Right lobe of liver (tissue), 4 donors: ENCODE results near the gene SLC10A1.

ENCODE experiments used
- CTCF ChIP-seq, 4 donors: fragments of 200-600 bp in 3 of 4; fragments of 450-650 bp in 1 of 4; IDR thresholded peaks; one replicate each; pipeline versions ENCODE4 v1.5.1 to v1.8.0; 2016 to 2022; ENCODE audit warnings: antibody characterized with exemption in 4 of 4, mild to moderate bottlenecking in 2 of 4
- POLR2A ChIP-seq: fragments of 450-650 bp; IDR thresholded peaks from one replicate; pipeline ENCODE4 v1.6.1; 2017; ENCODE audit warnings: antibody characterized with exemption, mild to moderate bottlenecking
- donor health status: DM: no; HTN: no; CAD: no.
- donor health status: DM: no; HTN: no; CAD: no.
- donor health status: DM: no; HTN: yes; CAD: no.

DNA sequence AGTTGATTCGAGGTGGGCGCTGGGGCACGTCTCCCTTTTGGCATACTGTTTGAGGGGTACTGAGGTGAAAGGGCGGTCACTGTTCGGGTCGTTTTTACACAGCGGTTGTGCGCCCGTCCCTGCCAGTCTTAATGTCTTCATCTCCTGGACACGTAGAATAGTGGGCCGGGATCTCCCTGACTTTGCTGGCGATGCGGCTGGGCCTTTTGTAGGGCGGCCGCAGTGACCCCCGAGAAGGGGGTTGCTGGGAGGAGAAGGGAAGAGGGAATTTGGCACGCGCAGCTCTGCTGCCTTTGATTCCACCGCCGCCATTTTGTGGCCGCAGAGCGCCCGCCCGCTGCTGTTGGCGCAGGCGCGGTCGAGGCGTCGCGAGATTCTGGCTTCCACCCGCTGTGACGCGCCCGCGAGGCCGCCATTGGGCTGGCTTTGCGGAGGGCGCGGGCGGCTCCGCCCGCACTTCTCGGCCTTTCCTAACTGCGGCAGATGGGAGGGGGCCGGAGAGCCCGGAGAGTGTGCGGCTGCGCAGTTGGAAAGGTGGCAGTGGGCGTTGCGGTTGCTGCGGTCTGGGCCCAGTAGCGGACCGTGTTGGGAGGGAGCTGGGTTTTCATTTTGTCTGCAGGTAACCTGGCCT lies 29.6 kb downstream of the SLC10A1 start:
- TF ChIP-seq CTCF (IDR thresholded peaks at IDR 0.05) (no peak), POLR2A (no peak)
